Measurements from ENCODE around the gene EBLN1.

The EBLN1 gene

GRCh38 chr10:22185586-22185985 is 32.2 kb downstream of the EBLN1 start:
- Histone ChIP-seq H3K4ac (ENCODE audit: low read depth, low read length) (no peak overlapping the region), H2BK5ac (ENCODE audit: low read length) (no peak overlapping the region), H3K56ac (ENCODE audit: low read length) (no peak overlapping the region), H2BK15ac (replicated peaks; ENCODE audit: low read depth) (no peak overlapping the region), H3K23ac (ENCODE audit: low read length) (no peak overlapping the region), H3K36me3 (ENCODE audit: control insufficient read depth, insufficient read depth, low read length) (no peaks in the 10 kb centered on the region), H3K27ac (ENCODE audit: low read depth, low read length) (no peak overlapping the region), H2AK5ac (ENCODE audit: low read length) (no peak overlapping the region), H3K4me3 (ENCODE audit: low read length) (no peak overlapping the region), H3K18ac (ENCODE audit: low read length) (no peak overlapping the region), H3K79me2 (ENCODE audit: control insufficient read depth, insufficient read depth, low read length) (no peaks in the 10 kb centered on the region), H3K4me1 (ENCODE audit: control insufficient read depth, low read depth, low read length) (no peaks in the 10 kb centered on the region), H4K8ac (ENCODE audit: low read depth, low read length) (no peak overlapping the region), H2BK120ac (ENCODE audit: low read depth, low read length) (no peak overlapping the region), H3K79me1 (ENCODE audit: low read length) (no peaks in the 10 kb centered on the region), H3K27me3 (ENCODE audit: insufficient read depth, low read length, poor library complexity) (no peaks in the 10 kb centered on the region), H3K4me2 (ENCODE audit: low read length) (no peak overlapping the region), H3K9ac (ENCODE audit: low read length) (no peak overlapping the region), H4K5ac (ENCODE audit: low read length) (no peak overlapping the region)
- no CpG with 5 or more reads among the region's 4 CpGs for WGBS (ENCODE audit: extremely low coverage, insufficient coverage, low lambda C conversion rate)
- DNase-seq, result no peak

- WGBS (ENCODE audit: extremely low coverage, insufficient coverage, low lambda C conversion rate), result no CpG with 5 or more reads among the region's 5 CpGs
Measured at GRCh38 chr10:22183771-22184461, 33.9 kb downstream of the EBLN1 start.

DNA sequence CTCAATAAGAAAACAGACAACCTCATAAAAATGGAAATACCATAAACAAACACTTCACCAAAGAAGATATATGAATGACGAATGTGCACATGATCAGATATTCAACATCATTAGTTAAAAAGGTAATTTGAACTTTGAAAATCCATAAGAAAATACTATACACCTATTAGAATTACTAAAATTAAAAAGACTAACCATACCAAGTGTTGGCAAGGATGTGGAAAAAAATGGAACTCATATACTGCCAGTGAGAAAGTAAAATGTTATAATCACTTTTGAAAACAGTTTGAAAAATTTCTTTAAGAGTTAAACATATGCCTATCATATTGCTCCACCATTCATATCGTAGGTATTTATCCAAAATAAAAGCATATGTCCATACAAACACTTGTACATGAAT is 37.1 kb downstream of the EBLN1 start:
- Histone ChIP-seq H2BK5ac (ENCODE audit: low read length) (no peak overlapping the region), H2BK120ac (ENCODE audit: low read depth, low read length) (no peak overlapping the region), H3K4me2 (ENCODE audit: low read length) (no peak overlapping the region), H3K27ac (ENCODE audit: low read depth, low read length) (no peak overlapping the region), H3K9ac (ENCODE audit: low read length) (no peak overlapping the region), H3K4me3 (ENCODE audit: low read length) (no peak overlapping the region), H3K4me1 (ENCODE audit: control insufficient read depth, low read depth, low read length) (no peaks in the 10 kb centered on the region), H3K79me2 (ENCODE audit: control insufficient read depth, insufficient read depth, low read length) (no peaks in the 10 kb centered on the region), H3K23ac (ENCODE audit: low read length) (no peak overlapping the region), H3K36me3 (ENCODE audit: control insufficient read depth, insufficient read depth, low read length) (no peaks in the 10 kb centered on the region), H3K18ac (ENCODE audit: low read length) (no peak overlapping the region), H4K8ac (ENCODE audit: low read depth, low read length) (no peak overlapping the region), H3K56ac (ENCODE audit: low read length) (no peak overlapping the region), H4K5ac (ENCODE audit: low read length) (no peak overlapping the region), H2BK15ac (replicated peaks; ENCODE audit: low read depth) (no peak overlapping the region), H3K27me3 (ENCODE audit: insufficient read depth, low read length, poor library complexity) (no peaks in the 10 kb centered on the region), H3K4ac (ENCODE audit: low read depth, low read length) (no peak overlapping the region), H2AK5ac (ENCODE audit: low read length) (no peak overlapping the region), H3K79me1 (ENCODE audit: low read length) (no peaks in the 10 kb centered on the region)
- DNase-seq, result no peak
- no CpG with 5 or more reads among the region's 2 CpGs for WGBS (ENCODE audit: extremely low coverage, insufficient coverage, low lambda C conversion rate)

More at GRCh38 chr10:22183771-22184461, 33.9 kb downstream of the EBLN1 start:
- H3K4me1 ChIP-seq (ENCODE audit: control insufficient read depth, low read depth, low read length), result no peaks in the 10 kb centered on the region
- no peaks in the 10 kb centered on the region for H3K79me1 ChIP-seq (ENCODE audit: low read length)
- no peaks in the 10 kb centered on the region for H3K36me3 ChIP-seq (ENCODE audit: control insufficient read depth, insufficient read depth, low read length)
- no peak overlapping the region for H3K4ac ChIP-seq (ENCODE audit: low read depth, low read length)
- H3K9ac ChIP-seq (ENCODE audit: low read length), result no peak overlapping the region
- no peak overlapping the region for H3K18ac ChIP-seq (ENCODE audit: low read length)
- no peak overlapping the region for H2BK120ac ChIP-seq (ENCODE audit: low read depth, low read length)
- no peaks in the 10 kb centered on the region for H3K79me2 ChIP-seq (ENCODE audit: control insufficient read depth, insufficient read depth, low read length)
- H4K8ac ChIP-seq (ENCODE audit: low read depth, low read length), result no peak overlapping the region
- H2BK15ac ChIP-seq (replicated peaks; ENCODE audit: low read depth), result no peak overlapping the region
- H3K27me3 ChIP-seq (ENCODE audit: insufficient read depth, low read length, poor library complexity), result no peaks in the 10 kb centered on the region
- H3K4me3 ChIP-seq (ENCODE audit: low read length), result no peak overlapping the region
- H3K23ac ChIP-seq (ENCODE audit: low read length), result no peak overlapping the region
- no peak overlapping the region for H3K56ac ChIP-seq (ENCODE audit: low read length)
- H2BK5ac ChIP-seq (ENCODE audit: low read length), result no peak overlapping the region
- no peak overlapping the region for H2AK5ac ChIP-seq (ENCODE audit: low read length)
- DNase-seq, result no peak
- no peak overlapping the region for H3K27ac ChIP-seq (ENCODE audit: low read depth, low read length)
- H3K4me2 ChIP-seq (ENCODE audit: low read length), result no peak overlapping the region
- no peak overlapping the region for H4K5ac ChIP-seq (ENCODE audit: low read length)

GRCh38 chr10:22174442-22174841 is 43.4 kb downstream of the EBLN1 start:
- H3K23ac ChIP-seq (ENCODE audit: low read length), result no peak overlapping the region
- DNase-seq, result no peak
- no peaks in the 10 kb centered on the region for H3K79me1 ChIP-seq (ENCODE audit: low read length)
- no peak overlapping the region for H3K56ac ChIP-seq (ENCODE audit: low read length)
- no peak overlapping the region for H3K18ac ChIP-seq (ENCODE audit: low read length)
- no peaks in the 10 kb centered on the region for H3K4me1 ChIP-seq (ENCODE audit: control insufficient read depth, low read depth, low read length)
- H3K9ac ChIP-seq (ENCODE audit: low read length), result no peak overlapping the region
- no peak overlapping the region for H4K8ac ChIP-seq (ENCODE audit: low read depth, low read length)
- no peak overlapping the region for H3K27ac ChIP-seq (ENCODE audit: low read depth, low read length)
- no peaks in the 10 kb centered on the region for H3K36me3 ChIP-seq (ENCODE audit: control insufficient read depth, insufficient read depth, low read length)
- H2BK120ac ChIP-seq (ENCODE audit: low read depth, low read length), result no peak overlapping the region
- no peak overlapping the region for H2BK15ac ChIP-seq (replicated peaks; ENCODE audit: low read depth)
- no peaks in the 10 kb centered on the region for H3K79me2 ChIP-seq (ENCODE audit: control insufficient read depth, insufficient read depth, low read length)
- H3K4me2 ChIP-seq (ENCODE audit: low read length), result no peak overlapping the region
- H4K5ac ChIP-seq (ENCODE audit: low read length), result no peak overlapping the region
- H3K4me3 ChIP-seq (ENCODE audit: low read length), result no peak overlapping the region
- no peak overlapping the region for H2BK5ac ChIP-seq (ENCODE audit: low read length)
- no peak overlapping the region for H2AK5ac ChIP-seq (ENCODE audit: low read length)
- no peaks in the 10 kb centered on the region for H3K27me3 ChIP-seq (ENCODE audit: insufficient read depth, low read length, poor library complexity)
- no peak overlapping the region for H3K4ac ChIP-seq (ENCODE audit: low read depth, low read length)

GRCh38 chr10:22171131-22171530 is 46.7 kb downstream of the EBLN1 start:
- no CpG with 5 or more reads among the region's 1 CpG for WGBS (ENCODE audit: extremely low coverage, insufficient coverage, low lambda C conversion rate)
- H3K23ac ChIP-seq (ENCODE audit: low read length), result no peak overlapping the region
- H2AK5ac ChIP-seq (ENCODE audit: low read length), result no peak overlapping the region

DNA sequence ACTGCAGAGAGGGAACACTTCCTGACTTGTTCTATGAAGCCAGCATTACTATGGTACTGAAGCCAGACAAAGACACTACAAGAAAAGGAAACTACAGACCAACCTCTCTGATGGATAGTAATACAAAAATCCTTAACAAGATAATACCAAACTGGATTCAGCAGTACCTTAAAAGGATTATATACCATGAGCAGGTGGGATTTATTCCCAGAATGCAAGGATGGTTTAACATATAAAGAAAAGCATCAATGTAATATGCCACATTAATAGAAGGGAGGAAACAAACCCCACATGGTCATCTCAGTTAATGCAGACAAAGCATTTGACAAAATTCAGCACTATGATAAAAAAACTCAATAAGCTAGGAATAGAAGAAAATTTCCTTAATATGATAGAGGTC is 47.2 kb downstream of the EBLN1 start:
- H2BK15ac ChIP-seq (replicated peaks; ENCODE audit: low read depth), result no peak overlapping the region
- no peak overlapping the region for H3K4me3 ChIP-seq (ENCODE audit: low read length)
- no peak overlapping the region for H3K4me2 ChIP-seq (ENCODE audit: low read length)
- no peak overlapping the region for H2BK120ac ChIP-seq (ENCODE audit: low read depth, low read length)
- no peak overlapping the region for H4K8ac ChIP-seq (ENCODE audit: low read depth, low read length)
- H3K4me1 ChIP-seq (ENCODE audit: control insufficient read depth, low read depth, low read length), result no peaks in the 10 kb centered on the region
- H3K79me2 ChIP-seq (ENCODE audit: control insufficient read depth, insufficient read depth, low read length), result no peaks in the 10 kb centered on the region
- H3K56ac ChIP-seq (ENCODE audit: low read length), result no peak overlapping the region
- H3K18ac ChIP-seq (ENCODE audit: low read length), result no peak overlapping the region
- no peak overlapping the region for H2AK5ac ChIP-seq (ENCODE audit: low read length)
- H3K27ac ChIP-seq (ENCODE audit: low read depth, low read length), result no peak overlapping the region
- H3K9ac ChIP-seq (ENCODE audit: low read length), result no peak overlapping the region
- H2BK5ac ChIP-seq (ENCODE audit: low read length), result no peak overlapping the region
- H3K79me1 ChIP-seq (ENCODE audit: low read length), result no peaks in the 10 kb centered on the region
- no peak for DNase-seq
- H4K5ac ChIP-seq (ENCODE audit: low read length), result no peak overlapping the region
- no peaks in the 10 kb centered on the region for H3K27me3 ChIP-seq (ENCODE audit: insufficient read depth, low read length, poor library complexity)
- no peak overlapping the region for H3K23ac ChIP-seq (ENCODE audit: low read length)
- no peak overlapping the region for H3K4ac ChIP-seq (ENCODE audit: low read depth, low read length)
- H3K36me3 ChIP-seq (ENCODE audit: control insufficient read depth, insufficient read depth, low read length), result no peaks in the 10 kb centered on the region

More at GRCh38 chr10:22171131-22171530, 46.7 kb downstream of the EBLN1 start:
- no peak overlapping the region for H3K4me3 ChIP-seq (ENCODE audit: low read length)
- no peak overlapping the region for H3K18ac ChIP-seq (ENCODE audit: low read length)
- H3K4me1 ChIP-seq (ENCODE audit: control insufficient read depth, low read depth, low read length), result no peaks in the 10 kb centered on the region
- H2BK15ac ChIP-seq (replicated peaks; ENCODE audit: low read depth), result no peak overlapping the region
- no peaks in the 10 kb centered on the region for H3K27me3 ChIP-seq (ENCODE audit: insufficient read depth, low read length, poor library complexity)
- H2BK5ac ChIP-seq (ENCODE audit: low read length), result no peak overlapping the region
- H3K4ac ChIP-seq (ENCODE audit: low read depth, low read length), result no peak overlapping the region
- DNase-seq, result no peak
- no peak overlapping the region for H4K8ac ChIP-seq (ENCODE audit: low read depth, low read length)
- no peaks in the 10 kb centered on the region for H3K36me3 ChIP-seq (ENCODE audit: control insufficient read depth, insufficient read depth, low read length)
- no peaks in the 10 kb centered on the region for H3K79me1 ChIP-seq (ENCODE audit: low read length)
- no peak overlapping the region for H3K4me2 ChIP-seq (ENCODE audit: low read length)
- no peak overlapping the region for H4K5ac ChIP-seq (ENCODE audit: low read length)
- no peak overlapping the region for H3K27ac ChIP-seq (ENCODE audit: low read depth, low read length)
- H3K79me2 ChIP-seq (ENCODE audit: control insufficient read depth, insufficient read depth, low read length), result no peaks in the 10 kb centered on the region
- no peak overlapping the region for H3K56ac ChIP-seq (ENCODE audit: low read length)
- no peak overlapping the region for H3K9ac ChIP-seq (ENCODE audit: low read length)
- H2BK120ac ChIP-seq (ENCODE audit: low read depth, low read length), result no peak overlapping the region
